HepG2 (cell line): ENCODE data around the gene ARG1. TPM values are rescaled to one million over a fixed set of nuclear protein-coding genes. Genes with fewer than 3 reads are reported as not detected.
A peak's percentile ranks its signal among the peaks of the same experiment; 100 is the strongest.

Source experiments
- CENPT ChIP-seq: sonication (generic); formaldehyde crosslinking; IDR thresholded peaks from 2 replicates; pipeline ENCODE4 v1.8.0; 2022; ENCODE audit warnings: low read depth, mild to moderate bottlenecking, moderate library complexity, missing genetic modification reagents
- FOXJ3 ChIP-seq: sonication (generic); formaldehyde crosslinking; IDR thresholded peaks from 2 replicates; pipeline ENCODE4 v1.4.0; 2020; ENCODE audit warnings: missing genetic modification reagents, mild to moderate bottlenecking, borderline replicate concordance
- FOXP1 ChIP-seq, 2 experiments: fragments of 450-650 bp in 1 of 2; IDR thresholded peaks; 2 replicates each; pipeline ENCODE4 v1.6.1; 2017 to 2018; ENCODE audit warnings: antibody characterized with exemption in 1 of 2
- TOPORS ChIP-seq: sonication (generic); formaldehyde crosslinking; IDR thresholded peaks from 2 replicates; pipeline ENCODE4 v1.8.0; 2023; ENCODE audit warnings: mild to moderate bottlenecking, missing genetic modification reagents
- ZFAT ChIP-seq: sonication (generic); formaldehyde crosslinking; conservative IDR thresholded peaks from 2 replicates; pipeline ENCODE4 v1.8.1; 2023; ENCODE audit warnings: missing genetic modification reagents, inconsistent platforms
- ZKSCAN5 ChIP-seq: sonication (generic); formaldehyde crosslinking; IDR thresholded peaks from 2 replicates; pipeline ENCODE4 v1.5.1; 2020; ENCODE audit warnings: mild to moderate bottlenecking, missing genetic modification reagents
- ZNF326 ChIP-seq: sonication (generic); formaldehyde crosslinking; IDR thresholded peaks from 2 replicates; pipeline ENCODE4 v1.4.0; 2020; ENCODE audit warnings: missing genetic modification reagents, borderline replicate concordance
- ZNF781 ChIP-seq: sonication (generic); formaldehyde crosslinking; IDR thresholded peaks from 2 replicates; pipeline ENCODE4 v1.5.1; 2020; ENCODE audit warnings: borderline replicate concordance, mild to moderate bottlenecking, missing genetic modification reagents; ENCODE audit errors: not compliant biosample characterization
- ZSCAN30 ChIP-seq: sonication (generic); formaldehyde crosslinking; IDR thresholded peaks from 2 replicates; pipeline ENCODE4 v1.5.0; 2020; ENCODE audit warnings: mild to moderate bottlenecking, missing genetic modification reagents
- polyA plus RNA-seq, 8 experiments: library from polyadenylated mRNA; depleted of rRNA in 3 of 8; stranded (reverse) in 7 of 8; unstranded in 1 of 8; fragments of >200 nt; fragmentation: Illumina TruSeq in 4 of 8; extraction: Trizol in 4 of 8; gene quantifications; 2 replicates each; pipeline versions ENCODE4 v1.2.1 to v1.2.3, GENCODE V29; 2011 to 2016; ENCODE audit warnings: low read depth in 4 of 8, missing spikeins in 1 of 8, mixed read lengths in 1 of 8; ENCODE audit not compliant: insufficient read depth in 1 of 8
- total RNA-seq, 5 experiments: library from RNA; depleted of rRNA; stranded (reverse); fragments of >200 nt; fragmentation: Illumina TruSeq; extraction: Trizol; gene quantifications; 2 replicates each; pipeline ENCODE4 v1.2.3, GENCODE V29; 2016; ENCODE audit warnings: low read depth in 1 of 5
- TF ChIP-seq, protein P1 (sequence below), 2 experiments: sonication (generic) in 1 of 2; formaldehyde crosslinking in 1 of 2; IDR thresholded peaks; 2 replicates each; pipeline versions ENCODE4 v1.5.1 to v1.6.1; 2011 to 2020; ENCODE audit warnings: borderline replicate concordance in 1 of 2, low read depth in 1 of 2, low read length in 1 of 2, mild to moderate bottlenecking in 1 of 2, missing genetic modification reagents in 1 of 2, moderate library complexity in 1 of 2
- TF ChIP-seq, protein P2 (sequence below): sonication (generic); formaldehyde crosslinking; IDR thresholded peaks from 2 replicates; pipeline ENCODE4 v1.4.0; 2020; ENCODE audit warnings: missing genetic modification reagents
- TF ChIP-seq, protein P3 (sequence below): sonication (generic); formaldehyde crosslinking; IDR thresholded peaks from 2 replicates; pipeline ENCODE4 v1.5.0; 2020; ENCODE audit warnings: mild to moderate bottlenecking, missing genetic modification reagents
- TF ChIP-seq, protein P4 (sequence below): sonication (generic); formaldehyde crosslinking; IDR thresholded peaks from one replicate; pipeline ENCODE4 v1.5.1; 2020; ENCODE audit warnings: mild to moderate bottlenecking, missing genetic modification reagents; ENCODE audit errors: not compliant biosample characterization

ARG1 gene
- total and polyA plus RNA-seq, 2 of the 13 experiments (the other 11 are each of a cell fraction or from before 2014, with no cell fraction given): 2.2 to 11.2 TPM

DNA sequence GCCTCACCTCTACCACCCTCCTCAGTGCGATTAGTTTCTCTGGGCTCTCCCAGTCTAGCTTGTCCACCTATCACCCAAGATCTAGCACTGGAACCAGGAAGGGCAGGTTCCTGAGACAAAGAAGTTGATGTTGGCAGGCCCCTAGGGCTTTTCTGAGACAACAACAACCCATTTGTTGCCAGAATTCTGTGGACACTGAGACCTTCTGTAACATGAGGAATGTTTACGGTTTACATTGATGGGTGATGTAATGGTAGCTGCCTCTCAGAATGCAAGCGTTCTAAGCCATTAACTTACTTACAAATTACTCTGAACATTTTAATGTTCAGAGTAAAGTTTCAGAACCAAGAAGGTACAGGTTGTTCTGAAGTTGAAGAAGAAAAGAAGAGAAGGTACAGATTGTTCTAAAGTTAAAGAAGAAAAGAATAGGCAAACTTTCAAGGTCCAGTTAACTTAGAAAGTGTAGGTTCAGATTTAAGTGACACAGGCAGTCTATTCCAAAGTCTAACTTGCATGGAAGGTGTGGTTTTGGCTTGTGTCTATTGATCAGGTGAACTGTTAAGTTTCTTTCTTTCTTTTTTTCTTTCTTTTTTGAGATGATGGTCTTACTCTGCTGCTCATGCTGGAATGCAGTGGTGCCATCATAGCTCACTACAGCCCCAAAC is 58.7 kb downstream of the ARG1 start (continued):
- TF ChIP-seq, protein P1, sequence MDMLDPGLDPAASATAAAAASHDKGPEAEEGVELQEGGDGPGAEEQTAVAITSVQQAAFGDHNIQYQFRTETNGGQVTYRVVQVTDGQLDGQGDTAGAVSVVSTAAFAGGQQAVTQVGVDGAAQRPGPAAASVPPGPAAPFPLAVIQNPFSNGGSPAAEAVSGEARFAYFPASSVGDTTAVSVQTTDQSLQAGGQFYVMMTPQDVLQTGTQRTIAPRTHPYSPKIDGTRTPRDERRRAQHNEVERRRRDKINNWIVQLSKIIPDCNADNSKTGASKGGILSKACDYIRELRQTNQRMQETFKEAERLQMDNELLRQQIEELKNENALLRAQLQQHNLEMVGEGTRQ (IDR thresholded peaks at IDR 0.05; ENCODE audit: low read depth, low read length): no peak
- TF ChIP-seq, protein P1 (CRISPR knock-in tag; IDR thresholded peaks at IDR 0.05; ENCODE audit: borderline replicate concordance): no peak
- TF ChIP-seq ZNF781 (CRISPR knock-in tag) (peak; percentile 3), FOXJ3 (CRISPR knock-in tag) (peak; percentile 55; the same call in 1 of the 2 replicates), FOXP1 (IDR thresholded peaks at IDR 0.05) (no peak), FOXP1 (CRISPR knock-in tag; IDR thresholded peaks at IDR 0.05) (peak; percentile 79; the same call in 1 of the 2 replicates), TOPORS (CRISPR knock-in tag) (no peak), ZFAT (no peak), ZKSCAN5 (CRISPR knock-in tag) (no peak), ZNF326 (no peak), ZSCAN30 (CRISPR knock-in tag) (no peak), CENPT (CRISPR knock-in tag) (no peak)
- TF ChIP-seq, protein P2, sequence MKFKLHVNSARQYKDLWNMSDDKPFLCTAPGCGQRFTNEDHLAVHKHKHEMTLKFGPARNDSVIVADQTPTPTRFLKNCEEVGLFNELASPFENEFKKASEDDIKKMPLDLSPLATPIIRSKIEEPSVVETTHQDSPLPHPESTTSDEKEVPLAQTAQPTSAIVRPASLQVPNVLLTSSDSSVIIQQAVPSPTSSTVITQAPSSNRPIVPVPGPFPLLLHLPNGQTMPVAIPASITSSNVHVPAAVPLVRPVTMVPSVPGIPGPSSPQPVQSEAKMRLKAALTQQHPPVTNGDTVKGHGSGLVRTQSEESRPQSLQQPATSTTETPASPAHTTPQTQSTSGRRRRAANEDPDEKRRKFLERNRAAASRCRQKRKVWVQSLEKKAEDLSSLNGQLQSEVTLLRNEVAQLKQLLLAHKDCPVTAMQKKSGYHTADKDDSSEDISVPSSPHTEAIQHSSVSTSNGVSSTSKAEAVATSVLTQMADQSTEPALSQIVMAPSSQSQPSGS (CRISPR knock-in tag): peak; percentile 83
- TF ChIP-seq, protein P3, sequence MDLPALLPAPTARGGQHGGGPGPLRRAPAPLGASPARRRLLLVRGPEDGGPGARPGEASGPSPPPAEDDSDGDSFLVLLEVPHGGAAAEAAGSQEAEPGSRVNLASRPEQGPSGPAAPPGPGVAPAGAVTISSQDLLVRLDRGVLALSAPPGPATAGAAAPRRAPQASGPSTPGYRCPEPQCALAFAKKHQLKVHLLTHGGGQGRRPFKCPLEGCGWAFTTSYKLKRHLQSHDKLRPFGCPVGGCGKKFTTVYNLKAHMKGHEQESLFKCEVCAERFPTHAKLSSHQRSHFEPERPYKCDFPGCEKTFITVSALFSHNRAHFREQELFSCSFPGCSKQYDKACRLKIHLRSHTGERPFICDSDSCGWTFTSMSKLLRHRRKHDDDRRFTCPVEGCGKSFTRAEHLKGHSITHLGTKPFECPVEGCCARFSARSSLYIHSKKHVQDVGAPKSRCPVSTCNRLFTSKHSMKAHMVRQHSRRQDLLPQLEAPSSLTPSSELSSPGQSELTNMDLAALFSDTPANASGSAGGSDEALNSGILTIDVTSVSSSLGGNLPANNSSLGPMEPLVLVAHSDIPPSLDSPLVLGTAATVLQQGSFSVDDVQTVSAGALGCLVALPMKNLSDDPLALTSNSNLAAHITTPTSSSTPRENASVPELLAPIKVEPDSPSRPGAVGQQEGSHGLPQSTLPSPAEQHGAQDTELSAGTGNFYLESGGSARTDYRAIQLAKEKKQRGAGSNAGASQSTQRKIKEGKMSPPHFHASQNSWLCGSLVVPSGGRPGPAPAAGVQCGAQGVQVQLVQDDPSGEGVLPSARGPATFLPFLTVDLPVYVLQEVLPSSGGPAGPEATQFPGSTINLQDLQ (CRISPR knock-in tag): no peak
- TF ChIP-seq, protein P4, sequence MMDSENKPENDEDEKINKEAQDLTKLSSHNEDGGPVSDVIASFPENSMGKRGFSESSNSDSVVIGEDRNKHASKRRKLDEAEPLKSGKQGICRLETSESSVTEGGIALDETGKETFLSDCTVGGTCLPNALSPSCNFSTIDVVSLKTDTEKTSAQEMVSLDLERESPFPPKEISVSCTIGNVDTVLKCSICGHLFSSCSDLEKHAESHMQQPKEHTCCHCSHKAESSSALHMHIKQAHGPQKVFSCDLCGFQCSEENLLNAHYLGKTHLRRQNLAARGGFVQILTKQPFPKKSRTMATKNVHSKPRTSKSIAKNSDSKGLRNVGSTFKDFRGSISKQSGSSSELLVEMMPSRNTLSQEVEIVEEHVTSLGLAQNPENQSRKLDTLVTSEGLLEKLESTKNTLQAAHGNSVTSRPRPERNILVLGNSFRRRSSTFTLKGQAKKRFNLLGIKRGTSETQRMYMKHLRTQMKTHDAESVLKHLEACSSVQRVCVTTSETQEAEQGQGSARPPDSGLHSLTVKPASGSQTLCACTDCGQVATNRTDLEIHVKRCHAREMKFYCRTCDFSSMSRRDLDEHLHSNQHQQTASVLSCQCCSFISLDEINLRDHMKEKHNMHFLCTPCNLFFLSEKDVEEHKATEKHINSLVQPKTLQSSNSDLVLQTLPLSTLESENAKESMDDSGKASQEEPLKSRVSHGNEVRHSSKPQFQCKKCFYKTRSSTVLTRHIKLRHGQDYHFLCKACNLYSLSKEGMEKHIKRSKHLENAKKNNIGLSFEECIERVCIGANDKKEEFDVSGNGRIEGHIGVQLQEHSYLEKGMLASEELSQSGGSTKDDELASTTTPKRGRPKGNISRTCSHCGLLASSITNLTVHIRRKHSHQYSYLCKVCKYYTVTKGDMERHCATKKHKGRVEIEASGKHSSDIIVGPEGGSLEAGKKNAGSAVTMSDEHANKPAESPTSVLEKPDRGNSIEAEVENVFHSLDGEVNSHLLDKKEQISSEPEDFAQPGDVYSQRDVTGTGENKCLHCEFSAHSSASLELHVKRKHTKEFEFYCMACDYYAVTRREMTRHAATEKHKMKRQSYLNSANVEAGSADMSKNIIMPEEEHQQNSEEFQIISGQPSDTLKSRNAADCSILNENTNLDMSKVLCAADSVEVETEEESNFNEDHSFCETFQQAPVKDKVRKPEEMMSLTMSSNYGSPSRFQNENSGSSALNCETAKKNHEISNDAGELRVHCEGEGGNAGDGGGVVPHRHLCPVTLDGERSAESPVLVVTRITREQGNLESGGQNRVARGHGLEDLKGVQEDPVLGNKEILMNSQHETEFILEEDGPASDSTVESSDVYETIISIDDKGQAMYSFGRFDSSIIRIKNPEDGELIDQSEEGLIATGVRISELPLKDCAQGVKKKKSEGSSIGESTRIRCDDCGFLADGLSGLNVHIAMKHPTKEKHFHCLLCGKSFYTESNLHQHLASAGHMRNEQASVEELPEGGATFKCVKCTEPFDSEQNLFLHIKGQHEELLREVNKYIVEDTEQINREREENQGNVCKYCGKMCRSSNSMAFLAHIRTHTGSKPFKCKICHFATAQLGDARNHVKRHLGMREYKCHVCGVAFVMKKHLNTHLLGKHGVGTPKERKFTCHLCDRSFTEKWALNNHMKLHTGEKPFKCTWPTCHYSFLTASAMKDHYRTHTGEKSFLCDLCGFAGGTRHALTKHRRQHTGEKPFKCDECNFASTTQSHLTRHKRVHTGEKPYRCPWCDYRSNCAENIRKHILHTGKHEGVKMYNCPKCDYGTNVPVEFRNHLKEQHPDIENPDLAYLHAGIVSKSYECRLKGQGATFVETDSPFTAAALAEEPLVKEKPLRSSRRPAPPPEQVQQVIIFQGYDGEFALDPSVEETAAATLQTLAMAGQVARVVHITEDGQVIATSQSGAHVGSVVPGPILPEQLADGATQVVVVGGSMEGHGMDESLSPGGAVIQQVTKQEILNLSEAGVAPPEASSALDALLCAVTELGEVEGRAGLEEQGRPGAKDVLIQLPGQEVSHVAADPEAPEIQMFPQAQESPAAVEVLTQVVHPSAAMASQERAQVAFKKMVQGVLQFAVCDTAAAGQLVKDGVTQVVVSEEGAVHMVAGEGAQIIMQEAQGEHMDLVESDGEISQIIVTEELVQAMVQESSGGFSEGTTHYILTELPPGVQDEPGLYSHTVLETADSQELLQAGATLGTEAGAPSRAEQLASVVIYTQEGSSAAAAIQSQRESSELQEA (CRISPR knock-in tag): no peak
